ENCODE data around the gene RIMBP3C. TPM values are rescaled to one million over a fixed set of nuclear protein-coding genes. Genes with fewer than 3 reads are reported as not detected.
"Not testable (repeated sequence)": the region's sequence is repeated elsewhere in the genome, so short reads cannot be mapped to it uniquely, and the experiment has no call there.

Gene RIMBP3C
- total and polyA plus RNA-seq, 2 donors (not counting 1 experiment from before 2014, with no cell fraction given), result 0.22 to 0.89 TPM

DNA sequence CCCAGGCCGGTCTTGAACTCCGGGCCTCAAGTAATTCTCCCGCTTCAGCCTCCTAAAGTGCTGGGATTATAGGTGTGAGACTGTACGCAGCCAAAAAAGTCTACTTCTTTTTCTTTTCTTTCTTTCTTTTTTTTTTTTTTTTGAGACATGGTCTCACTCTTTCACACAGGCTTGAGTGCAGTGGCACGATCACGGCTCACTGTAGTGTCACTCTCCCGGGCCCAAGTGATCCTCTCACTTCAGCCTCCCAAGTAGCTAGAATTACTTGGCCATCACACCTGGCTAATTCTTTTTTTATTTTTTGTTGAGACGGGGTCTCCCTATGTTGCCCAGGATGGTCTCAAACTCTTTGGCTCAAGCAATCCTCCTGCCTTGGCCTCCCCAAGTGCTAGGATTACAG is 12.7 kb upstream of the RIMBP3C start:
- Mint-ChIP-seq H3K9me3 (ENCODE audit: insufficient read depth) (no peaks in the 10 kb centered on the region), H3K27ac (no peak overlapping the region), H3K4me1 (peaks cover 11% of the 10 kb centered on the region), H3K27me3 (no peaks in the 10 kb centered on the region), H3K4me3 (no peak overlapping the region)
- Histone ChIP-seq H3K36me3 (replicated peaks in 1 of 2; ENCODE audit: control extremely low read depth in 1 of 2, control insufficient read depth in 1 of 2, extremely low read depth in 1 of 2, insufficient read depth in 2 of 2, low read length in 1 of 2) (no peaks in the 10 kb centered on the region), H4K20me1 (ENCODE audit: control insufficient read depth, insufficient read depth, low read length, poor library complexity, severe bottlenecking) (peaks cover 10% of the 10 kb centered on the region), H3K4me3 (ENCODE audit: control extremely low read depth in 1 of 5, extremely low read depth in 1 of 5, insufficient read depth in 1 of 5, low read depth in 2 of 5, low read length in 4 of 5) (no peak overlapping the region), H3K79me2 (ENCODE audit: control insufficient read depth, insufficient read depth, low read length) (peaks cover 21% of the 10 kb centered on the region), H3K27ac (ENCODE audit: low read length in 2 of 2) (no peak overlapping the region), H3K4me2 (replicated peaks; ENCODE audit: low read depth, low read length, poor library complexity, severe bottlenecking) (no peak overlapping the region), H3K9me3 (ENCODE audit: control extremely low read depth in 1 of 3, control insufficient read depth in 2 of 3, insufficient read depth in 1 of 3, low read length in 2 of 3) (no peaks in the 10 kb centered on the region), H3K4me1 (ENCODE audit: control insufficient read depth in 2 of 2, insufficient read depth in 2 of 2, low read length in 2 of 2) (peaks cover 7 to 16% of the 10 kb centered on the region in 2 donors), H3K9ac (ENCODE audit: low read length) (no peak overlapping the region), H3K27me3 (replicated peaks in 1 of 4; ENCODE audit: control extremely low read depth in 1 of 4, control insufficient read depth in 3 of 4, insufficient read depth in 4 of 4, low read length in 3 of 4) (no peaks in the 10 kb centered on the region), H2AFZ (ENCODE audit: insufficient read depth, low read depth, low read length, poor library complexity, severe bottlenecking) (no peak overlapping the region)
- no peak for TF ChIP-seq EZH2 (IDR thresholded peaks at IDR 0.05; ENCODE audit: borderline replicate concordance, insufficient read depth, low read depth, low read length, poor library complexity, severe bottlenecking)
- TF ChIP-seq, protein P1, sequence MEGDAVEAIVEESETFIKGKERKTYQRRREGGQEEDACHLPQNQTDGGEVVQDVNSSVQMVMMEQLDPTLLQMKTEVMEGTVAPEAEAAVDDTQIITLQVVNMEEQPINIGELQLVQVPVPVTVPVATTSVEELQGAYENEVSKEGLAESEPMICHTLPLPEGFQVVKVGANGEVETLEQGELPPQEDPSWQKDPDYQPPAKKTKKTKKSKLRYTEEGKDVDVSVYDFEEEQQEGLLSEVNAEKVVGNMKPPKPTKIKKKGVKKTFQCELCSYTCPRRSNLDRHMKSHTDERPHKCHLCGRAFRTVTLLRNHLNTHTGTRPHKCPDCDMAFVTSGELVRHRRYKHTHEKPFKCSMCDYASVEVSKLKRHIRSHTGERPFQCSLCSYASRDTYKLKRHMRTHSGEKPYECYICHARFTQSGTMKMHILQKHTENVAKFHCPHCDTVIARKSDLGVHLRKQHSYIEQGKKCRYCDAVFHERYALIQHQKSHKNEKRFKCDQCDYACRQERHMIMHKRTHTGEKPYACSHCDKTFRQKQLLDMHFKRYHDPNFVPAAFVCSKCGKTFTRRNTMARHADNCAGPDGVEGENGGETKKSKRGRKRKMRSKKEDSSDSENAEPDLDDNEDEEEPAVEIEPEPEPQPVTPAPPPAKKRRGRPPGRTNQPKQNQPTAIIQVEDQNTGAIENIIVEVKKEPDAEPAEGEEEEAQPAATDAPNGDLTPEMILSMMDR (IDR thresholded peaks at IDR 0.05), result no peak
- CTCF ChIA-PET, result interaction anchor here (1.6 kb wide), 1 partner anchor 67 kb away, joined by 5 read pairs; no protein-coding TSS in a partner anchor
- POLR2A ChIA-PET, result no interaction called here
- intact Hi-C loops (cut with micrococcal nuclease), result no loop called here
- ATAC-seq (ENCODE audit: low read depth) (no peak), DNase-seq (no peak)
- 86% methylated on average over 4 of the region's 8 CpGs for WGBS (ENCODE audit: insufficient coverage)

DNA sequence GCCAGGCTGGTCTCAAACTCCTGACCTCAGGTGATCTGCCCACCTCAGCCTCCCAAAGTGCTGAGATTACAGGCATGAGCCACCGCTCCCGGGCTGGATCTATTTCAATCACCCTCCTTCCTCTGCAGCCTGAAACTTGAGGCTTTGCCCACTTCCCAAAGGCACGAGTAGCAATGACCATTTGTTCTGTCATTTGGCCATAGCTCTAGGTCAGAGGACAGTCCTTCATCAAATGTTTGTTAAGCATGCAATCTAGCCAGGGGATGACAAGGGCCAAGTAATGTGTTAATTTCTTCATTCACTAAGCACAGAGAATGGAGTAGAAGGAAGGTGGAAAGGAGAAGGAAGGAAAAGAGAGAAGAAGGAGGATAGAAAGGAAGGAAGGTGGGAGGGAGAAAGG is 9.4 kb upstream of the RIMBP3C start:
- POLR2A ChIA-PET; intact Hi-C loops (cut with micrococcal nuclease); H3K4me2 ChIP-seq (replicated peaks; ENCODE audit: low read depth, low read length, poor library complexity, severe bottlenecking); H3K9me3 ChIP-seq (ENCODE audit: control extremely low read depth in 1 of 3, control insufficient read depth in 2 of 3, insufficient read depth in 1 of 3, low read length in 2 of 3); H3K27me3 ChIP-seq (replicated peaks in 1 of 4; ENCODE audit: control extremely low read depth in 1 of 4, control insufficient read depth in 3 of 4, insufficient read depth in 4 of 4, low read length in 3 of 4); H3K79me2 ChIP-seq (ENCODE audit: control insufficient read depth, insufficient read depth, low read length); H3K4me1 Mint-ChIP-seq; H3K27ac ChIP-seq (ENCODE audit: low read length in 2 of 2); DNase-seq; H3K9me3 Mint-ChIP-seq (ENCODE audit: insufficient read depth); H3K4me3 ChIP-seq (ENCODE audit: control extremely low read depth in 1 of 5, extremely low read depth in 1 of 5, insufficient read depth in 1 of 5, low read depth in 2 of 5, low read length in 4 of 5); H3K4me1 ChIP-seq (ENCODE audit: control insufficient read depth in 2 of 2, insufficient read depth in 2 of 2, low read length in 2 of 2); H3K4me3 Mint-ChIP-seq; CTCF ChIA-PET; H3K36me3 ChIP-seq (replicated peaks in 1 of 2; ENCODE audit: control extremely low read depth in 1 of 2, control insufficient read depth in 1 of 2, extremely low read depth in 1 of 2, insufficient read depth in 2 of 2, low read length in 1 of 2); H4K20me1 ChIP-seq (ENCODE audit: control insufficient read depth, insufficient read depth, low read length, poor library complexity, severe bottlenecking); H2AFZ ChIP-seq (ENCODE audit: insufficient read depth, low read depth, low read length, poor library complexity, severe bottlenecking); ATAC-seq (ENCODE audit: low read depth); H3K27ac Mint-ChIP-seq; H3K27me3 Mint-ChIP-seq; H3K9ac ChIP-seq (ENCODE audit: low read length): not testable (repeated sequence)
- WGBS (ENCODE audit: insufficient coverage), result no CpG with 5 or more reads among the region's 3 CpGs

DNA sequence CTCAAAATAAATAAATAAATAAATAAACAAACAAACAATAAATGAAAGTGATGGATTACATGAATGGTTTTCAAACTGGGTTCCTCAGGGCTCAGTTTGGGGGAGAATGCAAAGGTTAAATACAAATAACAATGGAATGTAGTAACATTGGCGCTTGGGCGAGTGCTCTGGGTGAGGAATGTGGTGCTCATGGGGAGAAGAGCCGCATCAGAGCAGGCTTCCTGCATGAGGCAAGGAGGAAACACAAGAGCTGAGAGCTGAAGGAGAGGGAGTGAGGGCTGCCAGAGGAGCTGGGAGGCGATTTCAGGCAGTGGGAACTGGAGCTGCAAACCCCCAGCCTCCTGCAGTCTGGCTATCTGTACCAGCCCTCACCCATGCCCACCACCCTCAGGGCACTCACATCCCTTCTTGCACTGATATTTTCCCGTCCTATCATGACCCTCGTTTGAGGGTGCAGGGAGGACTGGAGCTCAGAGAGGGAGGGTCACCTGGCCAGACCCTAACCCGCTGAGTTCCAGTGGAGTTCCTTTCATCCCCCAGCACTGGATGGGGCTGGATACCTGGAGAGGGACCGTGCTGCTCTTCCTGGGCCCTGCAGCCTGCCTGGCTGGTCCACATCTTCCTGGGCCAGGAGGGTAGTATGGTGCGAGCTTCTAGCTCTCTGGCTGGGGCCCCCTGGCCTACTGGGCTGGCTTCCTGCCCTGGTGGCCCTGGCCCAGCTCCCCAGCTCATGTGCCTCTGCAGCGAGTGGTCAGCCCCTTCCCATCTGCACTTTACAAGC is 8.3 kb upstream of the RIMBP3C start:
- H3K9me3 ChIP-seq (ENCODE audit: control extremely low read depth in 1 of 3, control insufficient read depth in 2 of 3, insufficient read depth in 1 of 3, low read length in 2 of 3); H3K4me1 Mint-ChIP-seq; H3K27ac ChIP-seq (ENCODE audit: low read length in 2 of 2); POLR2A ChIA-PET; H3K4me3 Mint-ChIP-seq; H3K4me2 ChIP-seq (replicated peaks; ENCODE audit: low read depth, low read length, poor library complexity, severe bottlenecking); H3K27ac Mint-ChIP-seq; H3K9me3 Mint-ChIP-seq (ENCODE audit: insufficient read depth); H3K36me3 ChIP-seq (replicated peaks in 1 of 2; ENCODE audit: control extremely low read depth in 1 of 2, control insufficient read depth in 1 of 2, extremely low read depth in 1 of 2, insufficient read depth in 2 of 2, low read length in 1 of 2); H3K79me2 ChIP-seq (ENCODE audit: control insufficient read depth, insufficient read depth, low read length); H3K27me3 ChIP-seq (replicated peaks in 1 of 4; ENCODE audit: control extremely low read depth in 1 of 4, control insufficient read depth in 3 of 4, insufficient read depth in 4 of 4, low read length in 3 of 4); H3K4me3 ChIP-seq (ENCODE audit: control extremely low read depth in 1 of 5, extremely low read depth in 1 of 5, insufficient read depth in 1 of 5, low read depth in 2 of 5, low read length in 4 of 5); intact Hi-C loops (cut with micrococcal nuclease); DNase-seq; H3K27me3 Mint-ChIP-seq; H3K9ac ChIP-seq (ENCODE audit: low read length); H2AFZ ChIP-seq (ENCODE audit: insufficient read depth, low read depth, low read length, poor library complexity, severe bottlenecking); H3K4me1 ChIP-seq (ENCODE audit: control insufficient read depth in 2 of 2, insufficient read depth in 2 of 2, low read length in 2 of 2); CTCF ChIA-PET; ATAC-seq (ENCODE audit: low read depth); H4K20me1 ChIP-seq (ENCODE audit: control insufficient read depth, insufficient read depth, low read length, poor library complexity, severe bottlenecking): not testable (repeated sequence)
- WGBS (ENCODE audit: insufficient coverage), result 100% methylated on average over 1 of the region's 10 CpGs

Measured in B cell (primary cell).